GM18508 (cell line): Measurements from ENCODE around the gene KIF26B.
"Not testable (repeated sequence)": the region's sequence is repeated elsewhere in the genome, so short reads cannot be mapped to it uniquely, and the experiment has no call there.

Experiments
- ATAC-seq: cut with Tn5 transposase; IDR thresholded peaks from one replicate; pipeline ENCODE4 v1.9.1; 2021; ENCODE audit warnings: moderate number of reproducible peaks; ENCODE audit not compliant: insufficient read depth, unreplicated experiment

Gene KIF26B

DNA sequence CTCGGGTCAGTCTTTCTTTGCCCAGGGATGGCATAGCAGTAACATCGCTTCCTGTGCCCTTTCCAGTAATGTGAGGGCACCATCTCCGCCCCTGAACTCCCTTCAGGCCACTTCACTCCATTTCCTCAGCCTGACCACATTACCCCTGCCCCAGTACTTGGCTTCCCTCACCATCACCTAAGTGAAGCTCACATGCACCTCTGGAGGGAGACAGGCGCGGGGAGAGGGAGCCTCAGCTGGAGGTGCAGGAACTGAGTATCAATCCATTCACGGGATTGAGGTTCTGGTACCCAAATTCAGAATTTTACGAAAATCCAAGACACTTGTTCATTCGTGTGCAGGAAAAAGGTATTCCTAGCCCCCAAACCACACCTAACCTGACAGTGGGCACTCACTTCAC lies 540.4 kb downstream of the KIF26B start:
- ATAC-seq = no peak

DNA sequence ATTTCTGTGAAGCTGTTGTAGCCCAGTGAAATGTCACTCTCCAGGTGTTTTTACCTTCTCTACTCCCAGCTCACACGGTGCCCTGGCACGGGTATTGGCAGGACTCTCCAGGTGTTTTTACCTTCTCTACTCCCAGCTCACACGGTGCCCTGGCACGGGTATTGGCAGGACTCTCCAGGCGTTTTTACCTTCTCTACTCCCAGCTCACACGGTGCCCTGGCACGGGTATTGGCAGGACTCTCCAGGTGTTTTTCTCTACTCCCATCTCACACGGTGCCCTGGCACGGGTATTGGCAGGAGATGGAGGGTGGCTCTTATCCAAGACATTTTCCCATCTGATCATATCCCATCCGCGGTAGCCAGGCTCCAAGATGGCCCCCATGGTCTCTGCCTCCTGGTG lies 540.9 kb downstream of the KIF26B start:
- ATAC-seq = not testable (repeated sequence)

DNA sequence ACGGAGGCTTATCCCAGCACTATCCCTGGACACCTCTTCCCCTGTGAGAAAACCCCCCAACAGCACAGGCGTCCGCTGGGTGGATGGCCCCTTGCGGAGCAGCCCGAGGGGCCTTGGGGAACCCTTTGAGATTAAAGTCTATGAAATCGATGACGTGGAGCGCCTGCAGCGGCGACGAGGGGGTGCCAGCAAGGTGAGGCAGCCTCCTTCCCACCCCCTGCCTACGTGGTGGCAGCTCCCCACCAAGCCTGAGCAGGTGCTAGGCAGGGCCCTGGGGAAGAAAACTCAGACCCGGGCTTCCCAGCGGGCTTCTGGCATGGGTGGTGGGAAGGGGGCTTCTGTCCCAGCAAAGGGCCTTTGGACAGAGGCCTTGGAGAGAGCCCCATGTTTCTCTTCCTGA lies 543.3 kb downstream of the KIF26B start:
- no peak for ATAC-seq

GRCh38 chr1:245698860-245699259 lies 544.1 kb downstream of the KIF26B start:
- no peak for ATAC-seq

GRCh38 chr1:245700631-245701030 lies 545.8 kb downstream of the KIF26B start:
- ATAC-seq = no peak

DNA sequence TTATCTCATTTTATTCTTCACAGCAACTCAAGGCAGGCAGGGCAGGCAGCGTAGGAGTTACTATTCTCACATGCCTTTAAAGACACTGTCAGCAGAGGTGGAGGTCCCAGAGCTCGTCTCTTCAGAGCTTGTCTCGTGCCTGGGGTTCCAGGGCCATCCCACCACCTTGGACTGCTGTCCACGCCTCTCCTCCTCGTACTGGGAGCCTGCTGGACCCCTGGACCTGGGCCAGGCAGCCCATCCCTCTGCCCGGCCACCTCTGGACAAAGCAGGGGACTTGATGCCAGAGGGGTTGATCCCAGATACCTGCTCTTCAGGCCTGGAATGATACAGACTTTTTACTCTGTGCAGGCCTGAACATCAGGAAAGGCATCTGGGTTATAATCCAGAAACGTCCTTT lies 546.8 kb downstream of the KIF26B start:
- ATAC-seq = no peak

DNA sequence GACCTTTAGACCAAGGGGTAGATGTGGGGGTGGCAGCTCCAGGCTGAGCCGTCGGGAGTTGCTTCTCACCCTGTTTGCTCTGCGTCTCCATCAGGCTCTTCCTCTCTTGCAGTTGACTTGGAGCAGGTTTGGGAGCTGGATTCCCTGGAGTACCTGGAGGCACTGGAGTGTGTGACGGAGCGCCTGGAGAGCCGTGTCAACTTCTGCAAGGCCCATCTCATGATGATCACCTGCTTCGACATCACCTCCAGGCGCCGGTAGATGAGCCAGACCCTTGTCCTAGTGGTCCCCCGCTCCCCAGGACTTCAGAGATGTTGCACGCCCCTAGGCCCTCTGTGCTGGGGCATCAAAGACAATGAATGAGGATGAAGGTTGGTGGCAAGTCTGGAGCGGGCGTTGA lies 547.6 kb downstream of the KIF26B start:
- no peak for ATAC-seq

- ATAC-seq = no peak
Measured at GRCh38 chr1:245704341-245704740, 549.6 kb downstream of the KIF26B start.

- ATAC-seq = no peak
Measured at GRCh38 chr1:245704765-245705164, 550.0 kb downstream of the KIF26B start.

DNA sequence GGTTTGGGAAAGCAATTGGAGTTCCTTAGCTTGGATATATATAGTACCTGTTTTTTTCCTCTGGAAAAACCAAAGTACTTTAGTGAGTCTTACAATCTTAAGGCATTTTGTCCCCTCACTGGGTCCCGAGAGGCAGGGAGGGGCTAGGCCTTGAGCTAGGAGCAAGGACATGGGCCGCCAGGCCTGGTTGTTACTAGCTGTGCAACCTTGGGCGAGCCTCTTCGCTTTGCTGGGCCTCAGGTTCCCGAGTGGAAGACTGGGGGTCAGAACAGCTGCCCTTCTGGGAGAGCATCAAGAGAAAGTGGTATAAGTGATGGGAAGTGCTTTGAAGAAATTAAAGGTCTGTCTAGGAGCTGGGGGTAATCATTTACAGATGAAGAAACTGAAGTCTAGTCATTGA lies 553.2 kb downstream of the KIF26B start:
- no peak for ATAC-seq

DNA sequence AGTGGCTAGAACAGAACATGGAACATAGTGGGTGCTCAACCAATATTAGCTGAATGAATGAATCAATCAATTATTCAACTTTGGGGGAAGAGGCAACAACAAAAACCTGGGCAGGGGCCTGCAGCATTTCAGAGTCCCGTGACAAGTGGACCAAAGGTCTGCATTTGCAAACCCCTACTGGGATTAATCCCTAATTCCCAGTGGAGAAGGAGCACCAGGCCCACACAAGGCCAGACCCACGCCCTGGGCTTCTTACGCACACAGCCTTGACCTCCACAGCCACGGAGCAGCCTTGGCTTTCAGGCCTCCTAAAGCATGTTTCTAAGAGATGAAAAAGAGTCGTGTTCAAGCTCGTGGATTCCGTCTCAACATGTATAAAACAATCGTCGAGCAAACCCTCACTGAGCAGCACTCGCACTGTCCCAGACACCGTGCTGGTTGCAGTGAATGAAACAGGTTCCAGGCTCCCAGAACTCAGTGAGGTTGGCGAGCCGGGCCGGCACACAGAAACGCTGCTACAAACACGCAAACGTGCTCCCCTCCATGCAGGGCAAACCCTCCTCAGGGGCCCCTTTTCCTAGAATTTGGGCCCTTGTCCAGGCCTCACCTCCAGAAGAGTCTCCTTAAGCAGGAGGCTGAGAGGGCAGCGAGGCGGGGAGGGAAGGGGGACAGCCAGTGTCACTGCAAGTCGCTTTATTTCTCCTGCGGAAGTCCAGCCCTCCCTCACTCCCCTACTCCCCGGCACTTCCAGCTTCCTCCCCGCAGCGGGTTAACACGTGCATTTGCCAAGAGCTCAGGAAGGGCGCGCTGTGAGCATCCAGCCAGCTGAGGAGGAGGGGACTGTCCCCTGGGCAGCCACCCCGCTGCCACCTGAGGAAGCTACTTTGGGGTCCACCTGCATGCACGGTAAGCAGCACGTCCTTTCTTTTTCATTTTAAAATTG lies 556.4 kb downstream of the KIF26B start:
- ATAC-seq = no peak

DNA sequence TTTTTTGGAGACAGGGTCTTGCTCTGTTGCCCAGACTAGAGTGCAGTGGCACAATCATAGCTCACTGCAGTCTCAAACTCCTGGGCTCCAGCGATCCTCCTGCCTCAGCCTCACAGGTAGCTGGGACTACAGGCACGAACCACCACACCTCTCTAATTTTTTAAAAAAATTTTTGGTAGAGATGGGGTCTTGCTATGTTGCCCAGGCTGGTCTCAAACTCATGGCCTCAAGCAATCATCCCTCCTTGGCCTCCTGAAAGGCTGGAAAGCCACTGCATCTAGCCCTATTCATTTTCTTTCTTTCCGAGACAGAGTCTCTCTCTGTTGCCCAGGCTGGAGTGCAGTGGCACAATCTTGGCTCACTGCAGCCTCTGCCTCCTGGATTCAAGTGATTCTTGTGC lies 559.2 kb downstream of the KIF26B start:
- not testable (repeated sequence) for ATAC-seq

- ATAC-seq = no peak
Measured at GRCh38 chr1:245715291-245715701, 560.5 kb downstream of the KIF26B start.

DNA sequence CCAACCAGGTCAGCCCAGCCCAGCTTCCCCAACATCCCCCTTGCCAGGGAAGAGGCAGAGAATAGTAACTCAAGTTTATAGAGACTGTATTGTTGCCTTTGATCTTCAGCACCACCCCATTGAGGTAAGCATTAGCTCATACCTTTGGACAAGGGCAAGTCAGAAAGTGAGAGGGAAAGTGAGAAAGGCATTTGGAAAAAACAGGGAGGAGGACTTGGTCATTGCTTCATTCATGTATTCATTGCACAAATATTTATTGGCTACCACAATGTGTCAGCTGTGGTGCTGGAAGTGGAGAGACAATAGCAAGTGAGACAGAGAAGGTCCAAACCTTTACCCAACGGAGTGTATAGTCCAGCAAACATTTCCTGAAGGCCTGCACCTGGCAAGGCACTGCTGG lies 561.2 kb downstream of the KIF26B start:
- ATAC-seq = no peak

GRCh38 chr1:245716561-245716960 lies 561.8 kb downstream of the KIF26B start:
- ATAC-seq = no peak

- ATAC-seq = no peak
Measured at GRCh38 chr1:245717611-245718010, 562.8 kb downstream of the KIF26B start.

DNA sequence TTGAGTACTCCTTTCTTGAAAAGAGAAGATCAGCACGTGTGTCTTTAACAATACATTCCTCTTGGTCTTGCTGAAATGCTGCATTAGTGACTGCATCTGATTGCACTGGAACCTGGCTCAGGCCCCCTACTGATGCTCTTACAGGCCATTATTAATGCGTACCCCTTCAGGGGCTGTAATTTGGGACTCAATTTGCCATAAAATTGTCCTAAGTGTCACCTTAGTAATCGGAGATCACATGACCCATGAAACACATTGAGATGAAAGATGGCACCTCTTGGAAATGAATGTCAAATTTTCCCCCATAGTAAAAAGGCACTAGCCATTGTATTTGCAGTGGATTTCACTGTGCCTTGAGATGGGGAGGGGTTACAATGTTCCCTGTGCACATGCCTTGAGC lies 563.3 kb downstream of the KIF26B start:
- no peak for ATAC-seq

GRCh38 chr1:245718951-245719350 lies 564.2 kb downstream of the KIF26B start:
- no peak for ATAC-seq

GRCh38 chr1:245721488-245721887 lies 566.7 kb downstream of the KIF26B start:
- ATAC-seq = no peak

- ATAC-seq = not testable (repeated sequence)
Measured at GRCh38 chr1:245728035-245728434, 573.2 kb downstream of the KIF26B start.

- ATAC-seq = no peak
Measured at GRCh38 chr1:245730801-245731200, 576.0 kb downstream of the KIF26B start.

DNA sequence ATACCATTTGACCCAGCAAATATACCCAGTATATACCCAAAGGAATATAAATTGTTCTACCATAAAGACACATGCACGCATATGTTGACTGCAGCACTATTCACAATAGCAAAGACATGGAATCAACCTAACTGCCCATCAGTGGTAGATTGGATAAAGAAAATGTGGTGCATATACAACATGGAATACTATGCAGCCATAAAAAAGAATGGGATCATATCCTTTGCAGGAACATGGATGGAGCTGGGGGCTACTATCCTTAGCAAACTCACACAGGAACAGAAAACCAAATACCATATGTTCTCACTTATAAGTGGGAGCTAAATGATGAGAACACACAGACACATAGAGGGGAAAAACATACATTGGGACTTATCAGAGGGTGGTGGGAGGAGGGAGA lies 585.6 kb downstream of the KIF26B start:
- ATAC-seq = not testable (repeated sequence)
